Aorta (tissue), 5 donors: ENCODE data around the gene HNRNPL. TPM values are rescaled to one million over a fixed set of nuclear protein-coding genes. Genes with fewer than 3 reads are reported as not detected.
A peak's percentile ranks its signal among the peaks of the same experiment; 100 is the strongest.
"Not testable (repeated sequence)": the region's sequence is repeated elsewhere in the genome, so short reads cannot be mapped to it uniquely, and the experiment has no call there.

ENCODE experiments used
- ATAC-seq: fragments of 200-7000 bp; cut with Tn5 transposase; one replicate; pipeline ENCODE4 v1.9.1; 2022; ENCODE audit warnings: moderate library complexity; ENCODE audit not compliant: low FRiP score
- DNase-seq, 2 donors: peaks; one replicate each; pipeline ENCODE4 v3.0.0-alpha.2; 2020
- H3K27ac ChIP-seq, 2 donors: one replicate each; pipeline ENCODE4 v1.5.1; 2013; ENCODE audit warnings: low read length in 2 of 2, mild to moderate bottlenecking in 2 of 2, moderate library complexity in 2 of 2, control low read depth in 1 of 2, inconsistent platforms in 1 of 2, low read depth in 1 of 2
- H3K27me3 ChIP-seq, 2 donors: one replicate each; pipeline ENCODE4 v1.6.1; 2013; ENCODE audit warnings: control low read depth in 1 of 2, low read length in 1 of 2, mild to moderate bottlenecking in 1 of 2, moderate library complexity in 1 of 2; ENCODE audit not compliant: insufficient read depth in 2 of 2, control insufficient read depth in 1 of 2
- H3K36me3 ChIP-seq, 2 donors: one replicate each; pipeline ENCODE4 v1.6.1; 2013; ENCODE audit warnings: control low read depth in 1 of 2, low read length in 1 of 2, mild to moderate bottlenecking in 1 of 2; ENCODE audit not compliant: insufficient read depth in 2 of 2, control insufficient read depth in 1 of 2
- H3K4me1 ChIP-seq, 2 donors: one replicate each; pipeline ENCODE4 v1.6.1; 2013; ENCODE audit warnings: low read length in 2 of 2, control low read depth in 1 of 2, mild to moderate bottlenecking in 1 of 2, moderate library complexity in 1 of 2; ENCODE audit not compliant: insufficient read depth in 2 of 2, control insufficient read depth in 1 of 2
- H3K4me3 ChIP-seq, 2 donors: one replicate each; pipeline ENCODE4 v1.5.1; 2013; ENCODE audit warnings: low read length in 2 of 2, control low read depth in 1 of 2, mild to moderate bottlenecking in 1 of 2
- H3K9me3 ChIP-seq: one replicate; pipeline ENCODE4 v1.6.1; 2013; ENCODE audit warnings: mild to moderate bottlenecking, low read length; ENCODE audit not compliant: control insufficient read depth
- WGBS, 2 donors: extraction: QIAGEN DNeasy Blood & Tissue Kit; methylation state at CpG; one replicate each; pipeline ENCODE4 v1.1.7; 2013; 5-methylcytosine and 5-hydroxymethylcytosine counted together
- intact Hi-C, 2 donors: fragments of 100-400 bp; cut with DNase I; formaldehyde crosslinking; loops; one replicate each; pipeline versions ENCODE4 v1.14.2 to v1.15.0; 2022
- polyA plus RNA-seq, 2 donors: library from polyadenylated mRNA; stranded (reverse); fragments of 200-250 nt; gene quantifications; one replicate each; pipeline ENCODE4 v1.2.3, GENCODE V29; 2013
- total RNA-seq, 2 donors: library from RNA; stranded (reverse); fragmentation: NEBNext Ultra II Directional; extraction: Animal tissue kit (Norgen Biotek cat#: 25700); gene quantifications; one replicate each; pipeline ENCODE4 v1.2.1, GENCODE V29; 2021
- donor health status: healthy with polysubstance abuse.
- donor health status: Bipolar disorder and iron deficiency.
- donor health status: DM: no; HTN: no; CAD: no.
- donor health status: DM: no; HTN: no; CAD: no.
- donor health status: DM: yes; HTN: yes; CAD: no.

HNRNPL gene
- total and polyA plus RNA-seq, 4 donors = 83.3 to 220 (median 185) TPM

GRCh38 chr19:38799104-38799503 lies 50.7 kb downstream of the HNRNPL start:
- H3K4me1 ChIP-seq = no peaks in the 10 kb centered on the region
- no peak for ATAC-seq
- WGBS, 2 donors = 91 to 93% methylated on average over 10 of the region's 10 CpGs
- H3K27me3 ChIP-seq = no peaks in the 10 kb centered on the region
- no peaks in the 10 kb centered on the region for H3K9me3 ChIP-seq
- intact Hi-C loops = no loop called here
- no peak overlapping the region for H3K27ac ChIP-seq
- peak in 1 of 2 donors; percentile 51 for DNase-seq
- no peak overlapping the region for H3K4me3 ChIP-seq
- H3K36me3 ChIP-seq = no peaks in the 10 kb centered on the region

- H3K27me3 ChIP-seq, H3K27ac ChIP-seq, intact Hi-C loops, H3K36me3 ChIP-seq, H3K4me3 ChIP-seq, ATAC-seq, H3K4me1 ChIP-seq, H3K9me3 ChIP-seq: not testable (repeated sequence)
- peak in 1 of 2 donors; percentile 28 for DNase-seq
- WGBS, 2 donors = 89 to 93% methylated on average over 14 to 33 of the region's 33 CpGs
Measured at GRCh38 chr19:38797781-38798180, 52.0 kb downstream of the HNRNPL start.

- 63 to 69% methylated on average over 2 of the region's 2 CpGs for WGBS, 2 donors
- H3K27me3 ChIP-seq = no peaks in the 10 kb centered on the region
- no peaks in the 10 kb centered on the region for H3K4me1 ChIP-seq
- DNase-seq = no peak
- H3K4me3 ChIP-seq = no peak overlapping the region
- H3K9me3 ChIP-seq = no peaks in the 10 kb centered on the region
- ATAC-seq = no peak
- intact Hi-C loops = no loop called here
- H3K27ac ChIP-seq = no peak overlapping the region
- no peaks in the 10 kb centered on the region for H3K36me3 ChIP-seq
Measured at GRCh38 chr19:38796154-38796553, 53.6 kb downstream of the HNRNPL start.

DNA sequence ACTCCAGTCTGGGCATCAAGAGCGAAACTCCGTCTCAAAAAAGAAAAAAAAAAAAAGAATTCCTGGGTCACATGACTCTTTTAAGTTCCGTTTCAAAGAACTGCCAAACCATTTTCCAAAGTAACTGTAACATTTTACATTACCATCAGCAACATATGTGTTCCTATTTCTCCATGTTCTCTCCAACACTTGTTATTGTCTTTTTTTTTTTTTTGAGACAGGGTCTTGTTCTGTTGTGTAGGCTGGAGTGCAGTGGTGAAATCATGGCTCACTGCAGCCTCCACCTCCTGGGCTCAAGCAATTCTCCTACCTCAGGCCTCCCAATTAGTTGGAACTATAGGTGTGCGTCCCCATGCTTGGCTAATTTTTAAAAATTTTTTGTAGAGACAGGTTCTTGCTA lies 54.2 kb downstream of the HNRNPL start:
- peak in 1 of 2 donors; percentile 11 for DNase-seq
- H3K9me3 ChIP-seq = no peaks in the 10 kb centered on the region
- H3K27me3 ChIP-seq = no peaks in the 10 kb centered on the region
- no peak overlapping the region for H3K4me3 ChIP-seq
- H3K27ac ChIP-seq = no peak overlapping the region
- ATAC-seq = no peak
- no peaks in the 10 kb centered on the region for H3K36me3 ChIP-seq
- WGBS, 2 donors = 82 to 89% methylated on average over 4 of the region's 4 CpGs
- H3K4me1 ChIP-seq = no peaks in the 10 kb centered on the region
- intact Hi-C loops = no loop called here

DNA sequence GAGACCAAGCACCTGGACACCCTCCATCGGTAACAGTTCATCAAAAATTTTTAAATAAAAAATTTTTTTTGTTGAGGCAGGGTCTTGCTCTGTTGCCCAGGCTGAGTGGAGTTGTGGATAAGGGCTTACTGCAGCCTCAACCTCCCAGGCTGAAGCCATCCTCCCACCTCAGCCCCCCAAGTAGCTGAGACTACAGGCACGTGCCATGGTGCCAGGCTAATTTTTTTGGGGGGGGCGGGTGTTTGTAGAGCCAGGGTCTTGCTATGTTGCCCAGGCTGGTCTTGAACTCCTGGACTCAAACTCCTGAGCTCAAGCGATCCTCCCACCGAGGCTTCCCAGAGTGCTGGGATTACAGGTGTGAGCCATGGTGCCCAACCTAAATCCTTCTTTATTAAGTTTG lies 56.1 kb downstream of the HNRNPL start:
- ATAC-seq (no peak), DNase-seq (peak in 1 of 2 donors; percentile 42)
- Histone ChIP-seq H3K4me1 (no peaks in the 10 kb centered on the region), H3K9me3 (no peaks in the 10 kb centered on the region), H3K4me3 (no peak overlapping the region), H3K36me3 (no peaks in the 10 kb centered on the region), H3K27ac (no peak overlapping the region), H3K27me3 (no peaks in the 10 kb centered on the region)
- intact Hi-C loops = loop anchor here in 1 of 2 donors (2.0 kb wide), 1 partner anchor 19 kb away; no protein-coding TSS in a partner anchor
- 92 to 94% methylated on average over 5 of the region's 5 CpGs for WGBS, 2 donors

GRCh38 chr19:38793177-38793576 lies 56.6 kb downstream of the HNRNPL start:
- ATAC-seq (no peak), DNase-seq (no peak)
- H3K9me3 ChIP-seq = no peaks in the 10 kb centered on the region
- 69 to 80% methylated on average over 8 of the region's 8 CpGs for WGBS, 2 donors
- no peak overlapping the region for H3K27ac ChIP-seq
- H3K4me1 ChIP-seq = no peaks in the 10 kb centered on the region
- no peaks in the 10 kb centered on the region for H3K27me3 ChIP-seq
- intact Hi-C loops = loop anchor here in 1 of 2 donors (2.0 kb wide), 1 partner anchor 18 kb away; no protein-coding TSS in a partner anchor
- H3K4me3 ChIP-seq = no peak overlapping the region
- no peaks in the 10 kb centered on the region for H3K36me3 ChIP-seq

DNA sequence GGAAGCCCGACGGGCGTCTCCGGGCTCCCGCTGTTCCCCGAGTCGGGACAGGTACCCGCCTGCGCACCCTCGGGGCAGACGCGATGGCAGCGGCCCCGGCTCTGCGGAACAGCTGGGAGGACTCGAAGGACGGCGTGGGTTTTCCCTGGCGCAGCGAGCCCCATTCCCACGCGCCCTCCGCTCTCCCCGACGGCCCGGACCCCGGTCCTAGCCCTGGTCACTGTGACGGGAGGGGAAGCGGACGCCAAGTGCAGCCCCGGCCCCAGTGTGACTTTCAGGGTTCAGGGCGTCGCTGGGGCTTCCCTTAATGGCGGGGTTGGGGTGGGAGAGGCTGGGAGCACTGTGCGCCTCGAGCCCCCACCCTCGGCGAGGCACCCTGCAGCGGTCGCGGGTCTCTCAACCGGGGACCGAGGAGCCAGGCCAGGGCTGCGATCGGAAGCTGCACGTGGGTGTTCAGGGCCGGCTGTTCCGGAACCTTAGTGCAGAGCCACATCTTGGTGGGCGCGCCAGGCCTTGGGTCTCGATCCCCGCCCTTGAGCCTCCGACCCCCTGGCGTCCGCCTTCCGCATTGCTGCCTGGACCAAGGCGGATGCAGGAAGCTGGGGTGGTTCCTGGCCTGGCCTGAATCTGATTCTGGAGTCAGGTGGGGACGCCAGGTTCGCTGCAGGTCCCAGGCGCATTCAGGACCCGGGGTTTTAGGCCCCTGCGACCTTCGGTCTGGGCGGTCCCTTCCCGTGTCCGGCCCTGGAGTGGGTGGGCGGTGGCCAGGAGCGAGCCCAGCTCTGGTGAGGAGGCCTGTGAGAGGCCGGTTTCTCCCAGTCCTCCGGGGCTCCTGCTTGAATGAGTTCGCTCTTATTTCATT lies 57.3 kb downstream of the HNRNPL start:
- Histone ChIP-seq H3K27ac (no peak overlapping the region), H3K4me1 (no peaks in the 10 kb centered on the region), H3K4me3 (no peak overlapping the region), H3K36me3 (no peaks in the 10 kb centered on the region), H3K27me3 (no peaks in the 10 kb centered on the region), H3K9me3 (no peaks in the 10 kb centered on the region)
- ATAC-seq (peak; percentile 42), DNase-seq (peak; percentile 54 to 81)
- intact Hi-C loops = loop anchor here in 1 of 2 donors (2.0 kb wide), 1 partner anchor 18 kb away; no protein-coding TSS in a partner anchor
- 13 to 15% methylated on average over 54 to 65 of the region's 71 CpGs for WGBS, 2 donors

GRCh38 chr19:38791451-38792064 lies 58.2 kb downstream of the HNRNPL start:
- not testable (repeated sequence) for H3K4me1 ChIP-seq, H3K9me3 ChIP-seq, DNase-seq, H3K4me3 ChIP-seq, H3K27me3 ChIP-seq, H3K36me3 ChIP-seq, H3K27ac ChIP-seq
- no CpG with 5 or more reads among the region's 40 CpGs for WGBS, 2 donors
- peak; percentile 91 for ATAC-seq
- intact Hi-C loops = loop anchor here in 1 of 2 donors (2.0 kb wide), 1 partner anchor 17 kb away; no protein-coding TSS in a partner anchor
